ENCODE measurements around the gene MYO1F. TPM values are rescaled to one million over a fixed set of nuclear protein-coding genes. Genes with fewer than 3 reads are reported as not detected.
A peak's percentile ranks its signal among the peaks of the same experiment; 100 is the strongest.

The MYO1F gene
- total and polyA plus RNA-seq, 2 donors: 9.9 to 20.8 TPM

DNA sequence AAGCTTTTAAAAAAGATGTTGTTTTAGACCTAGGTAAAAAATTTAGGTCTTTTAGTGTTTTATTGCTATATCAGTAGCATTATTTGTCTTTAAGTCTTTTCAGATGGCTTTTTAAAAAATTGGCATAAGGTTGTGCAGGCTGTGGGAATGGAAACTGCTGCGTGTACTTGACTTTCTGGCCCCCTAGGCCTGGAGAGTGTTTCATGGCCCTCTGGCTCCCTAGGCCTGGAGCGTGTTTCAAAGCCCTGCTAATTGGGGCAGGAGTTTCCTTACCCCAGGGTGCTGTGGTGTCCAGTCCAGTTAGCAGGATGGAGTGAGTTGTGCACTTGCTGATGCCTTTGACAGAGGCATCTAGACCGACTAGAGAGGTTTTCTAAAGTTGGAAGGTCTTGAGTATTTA is 98.6 kb downstream of the MYO1F start:
- Histone ChIP-seq H3K4me1 (ENCODE audit: control insufficient read depth in 2 of 2, insufficient read depth in 2 of 2, low read length in 2 of 2) (peaks cover 55 to 64% of the 10 kb centered on the region in 2 donors), H3K36me3 (ENCODE audit: control insufficient read depth in 2 of 2, insufficient read depth in 2 of 2, low read length in 1 of 2) (peaks cover 73 to 86% of the 10 kb centered on the region in 2 donors), H3K27ac (ENCODE audit: low read depth in 1 of 2, low read length in 1 of 2) (peak overlapping the region; percentile 47 to 77), H3K27me3 (ENCODE audit: control insufficient read depth in 2 of 2, insufficient read depth in 1 of 2, low read length in 1 of 2) (no peaks in the 10 kb centered on the region), H3K4me3 (ENCODE audit: low read length in 2 of 2) (no peak overlapping the region), H3K9me3 (ENCODE audit: control insufficient read depth in 2 of 2, insufficient read depth in 1 of 2, low read length in 1 of 2) (no peaks in the 10 kb centered on the region)
- 69% methylated on average over 3 of the region's 3 CpGs for WGBS
- DNase-seq (ENCODE audit: low read depth in 6 of 9, low spot score in 9 of 9): no peak

DNA sequence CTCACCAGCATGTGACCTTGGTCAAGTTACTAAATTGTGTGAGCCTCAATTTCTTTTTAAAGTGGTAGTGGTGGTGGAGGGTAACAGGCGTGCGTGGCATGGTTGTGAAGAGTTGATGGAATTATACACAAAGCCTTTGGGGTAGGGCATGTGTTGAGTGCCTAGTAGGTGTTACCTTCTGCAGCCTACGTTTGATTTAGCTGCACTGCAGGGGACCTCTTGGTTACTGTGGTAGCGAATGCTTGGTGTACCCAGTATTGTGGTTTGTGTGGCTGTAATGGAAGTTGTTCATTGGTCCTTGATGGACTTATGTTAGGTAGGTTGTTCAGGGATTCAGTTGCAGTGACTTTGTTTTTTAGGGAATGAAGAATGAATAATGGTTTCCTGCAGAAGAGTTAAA is 99.4 kb downstream of the MYO1F start:
- Histone ChIP-seq H3K27ac (ENCODE audit: low read depth in 1 of 2, low read length in 1 of 2) (peak overlapping the region; percentile 4 to 74), H3K4me3 (ENCODE audit: low read length in 2 of 2) (no peak overlapping the region), H3K27me3 (ENCODE audit: control insufficient read depth in 2 of 2, insufficient read depth in 1 of 2, low read length in 1 of 2) (no peaks in the 10 kb centered on the region), H3K4me1 (ENCODE audit: control insufficient read depth in 2 of 2, insufficient read depth in 2 of 2, low read length in 2 of 2) (peaks cover 50 to 57% of the 10 kb centered on the region in 2 donors), H3K36me3 (ENCODE audit: control insufficient read depth in 2 of 2, insufficient read depth in 2 of 2, low read length in 1 of 2) (peaks cover 74 to 83% of the 10 kb centered on the region in 2 donors), H3K9me3 (ENCODE audit: control insufficient read depth in 2 of 2, insufficient read depth in 1 of 2, low read length in 1 of 2) (no peaks in the 10 kb centered on the region)
- no peak for DNase-seq (ENCODE audit: low read depth in 6 of 9, low spot score in 9 of 9)
- WGBS: 57% methylated on average over 4 of the region's 4 CpGs

DNA sequence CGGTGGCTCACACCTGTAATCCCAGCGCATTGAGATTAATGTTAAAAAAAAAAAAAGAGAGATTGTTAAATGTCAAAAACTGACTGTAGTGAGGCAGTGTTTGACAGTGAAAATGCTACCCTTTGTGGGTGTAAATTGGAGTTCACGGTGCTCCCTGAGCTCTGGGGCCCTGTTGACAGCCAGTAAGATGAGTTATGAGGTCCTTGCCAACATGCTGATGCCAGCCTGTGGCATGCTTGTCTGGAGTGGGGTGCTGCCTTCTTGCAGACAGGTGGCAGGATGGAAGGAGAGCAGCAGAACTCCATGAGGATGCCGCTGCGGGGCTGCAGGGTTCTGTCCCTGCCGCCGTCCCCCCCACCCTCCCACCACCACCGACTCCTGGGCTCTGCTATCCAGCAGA is 100.7 kb downstream of the MYO1F start:
- no peak for DNase-seq (ENCODE audit: low read depth in 6 of 9, low spot score in 9 of 9)
- no peaks in the 10 kb centered on the region for H3K27me3 ChIP-seq (ENCODE audit: control insufficient read depth in 2 of 2, insufficient read depth in 1 of 2, low read length in 1 of 2)
- H3K4me1 ChIP-seq (ENCODE audit: control insufficient read depth in 2 of 2, insufficient read depth in 2 of 2, low read length in 2 of 2): peaks cover 37 to 44% of the 10 kb centered on the region in 2 donors
- no peak overlapping the region for H3K27ac ChIP-seq (ENCODE audit: low read depth in 1 of 2, low read length in 1 of 2)
- WGBS: 96% methylated on average over 8 of the region's 8 CpGs
- peaks cover 80 to 84% of the 10 kb centered on the region in 2 donors for H3K36me3 ChIP-seq (ENCODE audit: control insufficient read depth in 2 of 2, insufficient read depth in 2 of 2, low read length in 1 of 2)
- no peaks in the 10 kb centered on the region for H3K9me3 ChIP-seq (ENCODE audit: control insufficient read depth in 2 of 2, insufficient read depth in 1 of 2, low read length in 1 of 2)
- H3K4me3 ChIP-seq (ENCODE audit: low read length in 2 of 2): no peak overlapping the region

DNA sequence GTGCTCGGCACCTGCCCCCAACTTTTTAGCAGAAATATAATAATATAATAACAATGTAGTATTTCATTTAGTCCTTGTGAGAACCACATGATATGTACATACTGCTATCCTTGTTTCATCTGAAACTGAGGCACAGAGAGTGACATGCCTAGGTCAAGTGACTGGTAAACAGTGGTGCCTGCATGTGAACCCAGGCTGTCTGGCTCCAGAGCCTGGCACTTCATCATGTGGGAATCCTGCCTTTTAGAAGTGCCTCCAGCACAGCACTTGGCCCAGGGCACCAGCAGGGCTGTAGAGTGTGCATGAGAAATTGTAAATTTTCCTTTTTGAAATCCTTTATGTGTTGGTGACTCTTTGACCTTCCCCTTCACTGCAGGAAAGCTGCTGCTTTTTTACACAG is 102.2 kb downstream of the MYO1F start:
- no peaks in the 10 kb centered on the region for H3K9me3 ChIP-seq (ENCODE audit: control insufficient read depth in 2 of 2, insufficient read depth in 1 of 2, low read length in 1 of 2)
- no peak for DNase-seq (ENCODE audit: low read depth in 6 of 9, low spot score in 9 of 9)
- H3K27ac ChIP-seq (ENCODE audit: low read depth in 1 of 2, low read length in 1 of 2): no peak overlapping the region
- H3K27me3 ChIP-seq (ENCODE audit: control insufficient read depth in 2 of 2, insufficient read depth in 1 of 2, low read length in 1 of 2): no peaks in the 10 kb centered on the region
- 100% methylated on average over 1 of the region's 1 CpG for WGBS
- H3K4me3 ChIP-seq (ENCODE audit: low read length in 2 of 2): no peak overlapping the region
- H3K36me3 ChIP-seq (ENCODE audit: control insufficient read depth in 2 of 2, insufficient read depth in 2 of 2, low read length in 1 of 2): peaks cover 92% of the 10 kb centered on the region in 2 donors
- peaks cover 25 to 29% of the 10 kb centered on the region in 2 donors for H3K4me1 ChIP-seq (ENCODE audit: control insufficient read depth in 2 of 2, insufficient read depth in 2 of 2, low read length in 2 of 2)

DNA sequence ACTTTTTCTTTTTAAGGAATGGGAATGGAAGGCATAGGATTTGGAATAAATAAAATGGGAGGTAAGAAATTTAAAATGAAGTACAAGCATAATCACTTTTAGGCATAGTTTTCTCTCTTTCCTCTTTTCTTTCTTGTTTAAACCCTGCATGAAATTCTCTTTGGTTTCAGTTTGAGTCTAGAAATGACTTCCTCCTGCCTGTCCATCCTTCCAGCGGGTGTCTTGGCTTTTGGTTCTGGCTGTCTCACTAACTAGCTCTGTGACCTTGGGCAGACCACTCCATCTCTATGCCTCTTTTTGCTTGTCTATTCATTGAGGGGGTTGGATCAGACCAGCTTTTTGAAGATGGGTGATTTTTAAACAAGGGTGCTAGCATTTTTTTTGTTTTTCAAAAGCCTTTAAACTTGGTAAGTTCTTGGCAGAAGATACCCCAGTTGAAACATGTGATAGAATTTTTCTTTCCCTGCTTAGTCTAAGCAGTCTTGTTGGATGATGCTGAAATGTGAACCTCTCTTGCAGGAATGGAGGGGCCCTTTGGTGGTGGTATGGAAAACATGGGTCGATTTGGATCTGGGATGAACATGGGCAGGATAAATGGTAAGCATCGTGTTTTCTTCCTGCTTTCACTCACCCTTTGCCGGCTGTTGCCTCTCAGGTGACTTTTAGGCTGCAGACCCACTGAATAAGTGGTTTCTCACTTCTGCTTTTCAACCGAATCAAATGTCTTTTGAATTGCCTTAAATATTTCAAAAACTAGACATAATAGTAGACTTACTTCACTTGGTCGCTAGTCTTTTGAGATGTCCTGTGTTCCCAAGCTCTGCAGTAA is 103.4 kb downstream of the MYO1F start:
- H3K4me1 ChIP-seq (ENCODE audit: control insufficient read depth in 2 of 2, insufficient read depth in 2 of 2, low read length in 2 of 2): peaks cover 18 to 27% of the 10 kb centered on the region in 2 donors
- H3K27me3 ChIP-seq (ENCODE audit: control insufficient read depth in 2 of 2, insufficient read depth in 1 of 2, low read length in 1 of 2): no peaks in the 10 kb centered on the region
- DNase-seq (ENCODE audit: low read depth in 6 of 9, low spot score in 9 of 9): no peak
- WGBS: 44% methylated on average over 6 of the region's 6 CpGs
- H3K4me3 ChIP-seq (ENCODE audit: low read length in 2 of 2): no peak overlapping the region
- no peaks in the 10 kb centered on the region for H3K9me3 ChIP-seq (ENCODE audit: control insufficient read depth in 2 of 2, insufficient read depth in 1 of 2, low read length in 1 of 2)
- H3K27ac ChIP-seq (ENCODE audit: low read depth in 1 of 2, low read length in 1 of 2): peak overlapping the region in 1 of 2 donors; percentile 52
- H3K36me3 ChIP-seq (ENCODE audit: control insufficient read depth in 2 of 2, insufficient read depth in 2 of 2, low read length in 1 of 2): peaks cover 96 to 97% of the 10 kb centered on the region in 2 donors

Other genes starting within 250 kb of the MYO1F start
- 3.3 TPM for gene KANK3, start 234.2 kb downstream of the MYO1F start, total RNA-seq
- 6.0 TPM for gene KANK3, start 234.2 kb downstream of the MYO1F start, polyA plus RNA-seq
- 0.42 TPM for gene ANGPTL4, start 213.3 kb downstream of the MYO1F start, total RNA-seq
- gene ANGPTL4, start 213.3 kb downstream of the MYO1F start, polyA plus RNA-seq: 14.4 TPM
- 5.6 TPM for gene RAB11B, start 187.1 kb downstream of the MYO1F start, total RNA-seq
- gene RAB11B, start 187.1 kb downstream of the MYO1F start, polyA plus RNA-seq: 81.9 TPM
- gene MARCHF2, start 164.1 kb downstream of the MYO1F start, total RNA-seq: 24.5 TPM
- gene MARCHF2, start 164.1 kb downstream of the MYO1F start, polyA plus RNA-seq: 30.7 TPM
- 92.7 TPM for gene HNRNPM, start 132.5 kb downstream of the MYO1F start, total RNA-seq
- 123 TPM for gene HNRNPM, start 132.5 kb downstream of the MYO1F start, polyA plus RNA-seq
- gene PRAM1, start 74.8 kb downstream of the MYO1F start, total RNA-seq: 0.80 TPM
- 7.5 TPM for gene PRAM1, start 74.8 kb downstream of the MYO1F start, polyA plus RNA-seq
- 2.1 TPM for gene ZNF414, start 63.3 kb downstream of the MYO1F start, total RNA-seq
- gene ZNF414, start 63.3 kb downstream of the MYO1F start, polyA plus RNA-seq: 27.6 TPM
- gene ADAMTS10, start 33.3 kb upstream of the MYO1F start, total RNA-seq: 19.6 TPM
- gene ADAMTS10, start 33.3 kb upstream of the MYO1F start, polyA plus RNA-seq: 41.7 TPM
- gene NFILZ, start 53.2 kb upstream of the MYO1F start, total RNA-seq: not detected
- not detected for gene NFILZ, start 53.2 kb upstream of the MYO1F start, polyA plus RNA-seq
- not detected for gene ACTL9, start 121.4 kb upstream of the MYO1F start, total RNA-seq
- gene ACTL9, start 121.4 kb upstream of the MYO1F start, polyA plus RNA-seq: not detected
- gene OR2Z1, start 144.2 kb upstream of the MYO1F start, total RNA-seq: not detected
- gene OR2Z1, start 144.2 kb upstream of the MYO1F start, polyA plus RNA-seq: not detected